HPDE6-E6E7 (cell line): ENCODE results near the gene ZBTB17.
"Not testable (repeated sequence)": the region's sequence is repeated elsewhere in the genome, so short reads cannot be mapped to it uniquely, and the experiment has no call there.

ENCODE experiments used
- DNase-seq: peaks from one replicate; pipeline ENCODE4 v3.0.0; 2011; ENCODE audit warnings: missing footprints; ENCODE audit errors: extremely low spot score

ZBTB17 gene

GRCh38 chr1:15988856-15989736 lies 13.2 kb upstream of the ZBTB17 start:
- DNase-seq, result no peak

- DNase-seq, result no peak
Measured at GRCh38 chr1:15985611-15986297, 9.9 kb upstream of the ZBTB17 start.

DNA sequence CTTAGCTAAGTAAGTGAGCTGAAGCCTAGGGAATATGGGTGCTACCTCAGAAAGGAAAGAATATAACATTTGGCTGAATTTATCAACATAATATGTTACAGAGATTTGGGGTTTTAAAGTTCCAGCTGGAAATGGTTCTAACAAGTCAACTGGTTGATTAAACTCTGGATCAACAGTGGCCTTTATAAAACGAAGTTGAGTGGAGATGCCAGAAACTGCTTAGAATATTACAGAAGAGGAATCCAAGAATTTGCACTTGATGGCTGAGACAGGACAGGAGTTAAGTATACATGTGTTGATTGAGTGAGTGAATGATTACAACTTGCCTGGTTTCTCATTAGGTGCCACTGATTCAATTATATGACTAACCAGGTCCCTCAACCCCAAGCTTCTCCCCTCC lies 7.4 kb upstream of the ZBTB17 start:
- DNase-seq, result no peak

GRCh38 chr1:15981679-15982078 lies 5.8 kb upstream of the ZBTB17 start:
- DNase-seq, result no peak

DNA sequence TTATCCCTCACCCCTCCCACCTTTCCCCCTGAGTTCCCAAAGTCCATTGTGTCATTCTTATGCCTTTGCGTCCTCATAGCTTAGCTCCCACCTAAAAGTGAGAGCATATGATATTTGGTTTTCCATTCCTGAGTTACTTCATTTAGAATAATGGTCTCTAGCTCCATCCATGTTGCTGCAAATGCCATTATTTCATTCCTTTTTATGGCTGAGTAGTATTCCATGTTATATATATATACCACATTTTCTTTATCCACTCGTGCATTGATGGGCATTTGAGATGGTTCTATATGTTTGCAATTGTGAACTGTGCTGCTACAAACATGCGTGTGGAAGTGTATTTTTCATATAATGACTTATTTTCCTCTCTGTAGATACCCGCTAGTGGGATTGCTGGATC lies 2.0 kb upstream of the ZBTB17 start:
- DNase-seq, result not testable (repeated sequence)

- peak; percentile 22 for DNase-seq
Measured at GRCh38 chr1:15975358-15975804, 520 bp downstream of the ZBTB17 start.

- DNase-seq, result no peak
Measured at GRCh38 chr1:15974855-15975254, 1.0 kb downstream of the ZBTB17 start.

DNA sequence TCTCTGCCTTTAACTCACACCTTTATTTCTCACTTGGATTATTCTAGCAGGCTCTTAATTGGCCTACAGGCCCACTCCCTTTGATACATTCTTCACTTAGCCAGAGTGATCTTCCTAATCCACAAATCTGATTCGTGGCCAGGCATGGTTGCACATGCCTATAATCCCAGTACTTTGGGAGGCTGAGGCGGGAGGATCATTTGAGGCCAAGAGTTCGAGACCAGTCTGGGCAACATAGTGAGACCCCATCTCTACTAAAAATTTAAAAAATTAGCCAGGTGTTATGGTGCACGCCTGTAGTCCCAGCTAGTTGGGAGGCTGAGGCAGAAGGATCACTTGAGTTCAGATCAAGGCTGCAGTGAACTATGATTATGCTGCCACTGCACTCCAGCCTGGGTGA lies 2.1 kb downstream of the ZBTB17 start:
- no peak for DNase-seq

DNA sequence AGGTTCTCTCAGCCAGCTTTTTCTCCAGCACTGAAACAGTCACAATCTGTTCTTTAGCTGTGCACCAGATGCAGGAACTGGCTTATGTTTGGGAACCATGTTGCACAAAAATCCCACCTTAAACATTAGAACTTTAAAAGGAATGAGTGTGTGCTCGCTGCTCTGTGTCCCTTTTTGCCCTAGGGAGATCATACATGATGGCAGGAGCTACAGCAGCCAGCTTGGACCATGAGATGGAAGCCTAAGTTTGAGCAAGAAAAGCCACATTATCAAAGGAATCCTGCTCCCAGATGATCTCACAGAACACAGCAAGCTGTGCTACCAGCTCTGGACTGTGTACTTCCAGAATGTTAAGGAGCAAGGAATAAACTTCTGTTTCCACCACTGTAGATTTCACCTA lies 3.5 kb downstream of the ZBTB17 start:
- DNase-seq, result no peak

DNA sequence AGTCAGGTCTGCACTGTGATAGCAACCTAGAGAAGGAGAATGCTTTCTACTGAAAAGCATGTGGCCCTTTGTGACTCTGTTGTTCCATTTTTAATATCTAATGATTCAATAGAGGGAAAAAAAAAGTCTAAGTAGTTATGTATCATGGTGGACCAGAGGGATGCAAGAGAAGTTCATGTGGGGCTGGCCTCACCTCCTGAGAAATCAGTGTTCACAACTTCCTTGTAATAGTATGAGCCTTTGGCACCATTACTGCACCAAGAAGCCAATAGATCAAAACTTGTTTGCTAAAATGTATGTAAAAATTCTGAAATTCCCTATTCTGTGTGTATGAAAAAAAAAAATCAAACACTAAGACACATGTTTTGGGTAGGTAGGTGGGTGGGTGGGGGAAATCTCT lies 5.0 kb downstream of the ZBTB17 start:
- no peak for DNase-seq

GRCh38 chr1:15969321-15969880 lies 6.5 kb downstream of the ZBTB17 start:
- DNase-seq, result no peak

GRCh38 chr1:15968172-15968571 lies 7.7 kb downstream of the ZBTB17 start:
- DNase-seq, result no peak

- DNase-seq, result no peak
Measured at GRCh38 chr1:15966956-15967344, 9.0 kb downstream of the ZBTB17 start.

DNA sequence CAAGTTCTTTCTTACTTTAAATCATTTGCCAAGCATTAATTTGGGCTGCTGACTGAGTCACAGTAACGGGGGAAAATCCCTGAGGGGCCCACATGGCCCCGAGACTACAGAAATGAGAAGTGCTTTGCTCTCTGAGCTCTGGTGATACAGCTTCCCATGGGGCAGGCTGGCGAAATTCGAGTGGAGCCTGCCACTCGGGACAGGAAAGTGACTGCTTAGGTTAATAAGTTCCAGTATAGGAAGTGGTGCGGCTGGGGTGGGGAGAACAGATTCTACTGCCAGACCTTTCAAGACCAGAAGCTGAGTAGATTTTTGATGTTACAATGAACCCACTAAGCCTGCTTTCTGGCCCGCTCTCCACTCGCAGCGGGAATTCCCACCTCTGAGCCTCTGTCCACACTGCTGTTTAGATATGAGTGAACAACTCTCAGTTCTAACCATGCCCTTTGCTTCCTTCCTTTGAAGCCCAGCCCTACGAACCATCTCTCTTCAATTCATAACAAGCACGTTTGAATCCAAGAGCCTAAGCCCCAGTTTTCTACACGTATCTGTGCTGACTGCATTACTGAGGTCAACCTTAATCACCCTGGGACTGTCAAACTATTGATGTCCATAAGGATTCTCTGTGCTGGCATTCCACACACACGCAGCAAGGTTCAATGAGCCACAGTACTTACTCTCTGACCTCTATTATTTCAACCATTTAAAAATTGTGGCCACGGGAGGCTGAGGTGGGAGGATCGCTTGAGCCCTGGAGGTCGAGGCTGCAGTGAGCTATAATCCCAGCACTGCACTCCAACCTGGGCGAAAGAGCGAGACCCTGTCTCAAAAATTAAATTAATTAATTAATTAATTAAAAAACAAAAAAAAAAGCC lies 9.6 kb downstream of the ZBTB17 start:
- DNase-seq, result no peak

GRCh38 chr1:15965228-15965767 lies 10.6 kb downstream of the ZBTB17 start:
- DNase-seq, result no peak

- no peak for DNase-seq
Measured at GRCh38 chr1:15963968-15964648, 11.8 kb downstream of the ZBTB17 start.

DNA sequence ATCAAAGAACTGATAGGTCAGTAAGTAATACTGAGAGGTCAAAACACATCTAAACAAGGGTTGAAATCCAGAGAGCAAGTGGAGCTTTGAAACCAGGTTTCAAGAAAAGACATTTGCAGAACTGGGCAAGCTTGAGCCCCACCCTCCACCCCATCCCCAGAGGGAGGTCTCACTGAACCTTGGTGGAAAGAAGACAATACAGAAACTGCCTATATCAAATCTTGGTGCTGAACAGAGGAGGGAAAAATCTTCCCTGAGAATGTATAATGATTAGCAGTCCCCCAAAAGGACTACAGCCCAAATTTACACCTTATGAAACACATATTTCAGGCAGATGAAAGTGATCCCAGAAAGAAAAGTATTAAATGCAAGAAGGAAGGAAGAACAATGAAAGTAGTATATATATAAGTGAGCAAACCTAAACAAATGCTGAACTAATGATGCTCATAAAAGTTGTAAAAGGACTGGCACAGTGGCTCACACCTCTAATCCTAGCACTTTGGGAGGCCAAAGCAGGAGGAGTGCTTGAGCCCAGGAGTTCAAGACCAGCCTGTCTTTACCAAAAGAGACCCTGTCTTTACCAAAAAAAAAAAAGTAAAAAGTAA lies 12.4 kb downstream of the ZBTB17 start:
- DNase-seq, result no peak

GRCh38 chr1:15962671-15963362 lies 13.1 kb downstream of the ZBTB17 start:
- no peak for DNase-seq

DNA sequence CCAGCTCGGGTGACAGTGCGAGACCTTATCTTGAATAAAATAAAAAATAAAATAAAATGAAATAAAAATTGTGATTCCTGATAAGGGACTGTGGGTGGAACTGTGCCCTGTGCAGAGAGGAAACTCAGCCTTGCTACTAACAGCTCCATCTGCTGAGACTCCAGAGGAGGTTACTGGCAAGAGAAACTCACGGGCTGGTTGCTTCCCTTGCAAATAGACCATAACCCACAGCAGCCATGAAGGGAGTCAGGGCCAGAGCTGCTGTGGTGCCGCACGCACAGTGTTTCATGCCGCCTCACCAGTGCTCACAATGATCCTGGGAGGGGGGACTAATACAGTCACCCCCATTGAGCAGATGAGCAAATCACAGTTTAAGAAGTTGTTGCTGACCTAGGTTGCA lies 13.7 kb downstream of the ZBTB17 start:
- no peak for DNase-seq

- DNase-seq, result no peak
Measured at GRCh38 chr1:15961492-15961891, 14.4 kb downstream of the ZBTB17 start.
